Astrocyte of the cerebellum (primary cell): Measurements from ENCODE around the gene ZNF318.

Source experiments
- DNase-seq: peaks from one replicate; pipeline ENCODE4 v3.0.0-alpha.2; 2011; ENCODE audit warnings: low read depth
- H3K4me3 ChIP-seq: 2 replicates; pipeline ENCODE4 v1.5.1; 2011; ENCODE audit warnings: mild to moderate bottlenecking, low read depth, low read length, moderate library complexity
- in situ Hi-C: cut with HindIII; loops from 2 replicates; pipeline ENCODE4 v1.10.0; 2017; ENCODE audit warnings: low sequenced_read_pairs
- TF ChIP-seq, protein P1 (sequence below): IDR thresholded peaks from 2 replicates; pipeline ENCODE4 v1.5.1; 2012; ENCODE audit warnings: low read length, low read depth, moderate library complexity, mild to moderate bottlenecking; ENCODE audit errors: missing control alignments

Gene ZNF318

DNA sequence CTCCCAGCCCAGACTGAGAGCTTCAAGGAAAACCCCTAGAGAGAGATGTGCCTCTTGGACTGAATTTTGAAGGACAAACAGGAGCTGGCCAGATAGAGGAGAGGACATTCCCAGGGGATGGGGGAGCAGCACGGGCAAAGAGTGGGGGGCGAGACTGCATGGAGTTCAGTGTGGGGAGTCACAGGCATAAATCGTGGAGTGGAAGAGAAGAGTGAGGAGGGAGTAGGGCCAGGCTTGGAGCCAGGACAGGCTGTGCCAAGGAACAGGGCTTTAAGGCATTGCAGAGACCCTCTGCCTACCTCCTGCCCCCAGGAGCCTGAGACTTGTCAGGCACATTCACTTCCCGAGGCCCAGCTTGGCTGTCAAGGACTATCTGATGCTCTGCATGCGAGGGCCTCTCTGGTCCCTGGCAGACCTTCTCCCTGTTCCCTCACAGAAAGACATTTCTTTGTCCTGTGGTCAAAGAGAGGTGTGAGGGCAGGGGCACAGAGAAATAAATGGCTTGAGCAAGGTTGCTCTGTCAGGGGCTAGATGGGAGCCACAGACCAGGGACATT is 76.6 kb downstream of the ZNF318 start:
- in situ Hi-C loops = no loop called here
- TF ChIP-seq, protein P1, sequence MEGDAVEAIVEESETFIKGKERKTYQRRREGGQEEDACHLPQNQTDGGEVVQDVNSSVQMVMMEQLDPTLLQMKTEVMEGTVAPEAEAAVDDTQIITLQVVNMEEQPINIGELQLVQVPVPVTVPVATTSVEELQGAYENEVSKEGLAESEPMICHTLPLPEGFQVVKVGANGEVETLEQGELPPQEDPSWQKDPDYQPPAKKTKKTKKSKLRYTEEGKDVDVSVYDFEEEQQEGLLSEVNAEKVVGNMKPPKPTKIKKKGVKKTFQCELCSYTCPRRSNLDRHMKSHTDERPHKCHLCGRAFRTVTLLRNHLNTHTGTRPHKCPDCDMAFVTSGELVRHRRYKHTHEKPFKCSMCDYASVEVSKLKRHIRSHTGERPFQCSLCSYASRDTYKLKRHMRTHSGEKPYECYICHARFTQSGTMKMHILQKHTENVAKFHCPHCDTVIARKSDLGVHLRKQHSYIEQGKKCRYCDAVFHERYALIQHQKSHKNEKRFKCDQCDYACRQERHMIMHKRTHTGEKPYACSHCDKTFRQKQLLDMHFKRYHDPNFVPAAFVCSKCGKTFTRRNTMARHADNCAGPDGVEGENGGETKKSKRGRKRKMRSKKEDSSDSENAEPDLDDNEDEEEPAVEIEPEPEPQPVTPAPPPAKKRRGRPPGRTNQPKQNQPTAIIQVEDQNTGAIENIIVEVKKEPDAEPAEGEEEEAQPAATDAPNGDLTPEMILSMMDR = no peak
- DNase-seq = no peak
- no peak overlapping the region for H3K4me3 ChIP-seq

DNA sequence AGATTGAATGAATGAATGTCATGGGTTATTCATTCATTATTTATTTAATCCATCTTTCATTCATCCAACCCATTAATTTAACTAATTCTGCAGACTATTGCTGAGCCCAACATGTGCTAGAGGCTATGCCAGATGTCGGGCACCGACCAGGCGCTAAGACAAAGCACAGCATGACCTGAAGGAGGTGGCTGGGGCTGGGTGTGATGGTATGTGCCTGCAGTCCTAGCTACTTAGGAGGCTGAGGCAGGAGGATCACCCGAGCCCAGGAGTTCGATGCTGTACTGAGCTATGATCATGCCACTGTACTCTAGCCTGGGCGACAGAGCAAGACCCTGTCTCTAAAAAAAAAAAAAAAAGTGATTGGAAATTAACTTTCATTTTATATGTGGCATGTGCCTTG is 77.1 kb downstream of the ZNF318 start:
- DNase-seq = no peak
- TF ChIP-seq, protein P1 = no peak
- no peak overlapping the region for H3K4me3 ChIP-seq
- in situ Hi-C loops = no loop called here

DNA sequence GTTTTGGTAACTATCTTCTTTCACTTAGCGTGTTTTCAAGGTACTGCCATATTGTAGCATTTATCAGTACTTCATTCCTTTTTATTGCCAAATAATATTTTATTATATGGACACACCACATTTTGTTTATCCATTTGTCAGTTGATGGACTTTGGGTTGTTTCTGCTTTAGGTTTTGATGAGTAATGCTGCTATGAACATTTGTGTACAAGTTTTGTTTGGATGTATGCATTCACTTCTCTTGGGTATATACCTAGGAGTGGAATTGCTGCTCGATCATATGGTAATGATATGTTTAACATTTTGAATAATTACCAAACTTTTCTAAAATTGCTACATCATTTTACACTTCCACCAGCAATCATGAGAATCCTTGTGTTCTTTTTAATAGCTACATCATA is 77.7 kb downstream of the ZNF318 start:
- DNase-seq = no peak
- in situ Hi-C loops = no loop called here
- TF ChIP-seq, protein P1 = no peak
- H3K4me3 ChIP-seq = no peak overlapping the region

DNA sequence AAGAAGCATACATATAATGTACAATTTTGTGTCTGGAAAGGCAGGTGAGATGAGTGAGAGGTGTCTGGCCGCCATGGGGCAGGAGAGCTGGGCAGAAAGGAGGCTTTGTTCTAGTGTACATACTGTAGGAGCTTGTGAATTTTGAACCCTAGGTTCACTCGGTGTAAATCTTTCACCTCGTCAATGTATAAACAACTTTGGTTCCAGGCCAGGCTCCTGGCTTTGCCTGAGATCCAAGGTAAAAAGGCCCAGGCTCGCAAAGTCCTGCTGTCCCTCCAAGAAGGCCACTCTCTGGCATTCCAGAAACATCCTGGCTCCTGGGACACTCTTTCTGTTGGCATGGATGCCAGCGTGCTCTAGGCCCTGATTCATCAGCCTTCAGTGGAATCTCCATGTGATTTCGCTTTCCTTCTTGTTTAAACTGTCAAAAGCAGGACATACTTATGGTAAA is 78.5 kb downstream of the ZNF318 start:
- in situ Hi-C loops = no loop called here
- TF ChIP-seq, protein P1 = no peak
- no peak overlapping the region for H3K4me3 ChIP-seq
- DNase-seq = no peak

DNA sequence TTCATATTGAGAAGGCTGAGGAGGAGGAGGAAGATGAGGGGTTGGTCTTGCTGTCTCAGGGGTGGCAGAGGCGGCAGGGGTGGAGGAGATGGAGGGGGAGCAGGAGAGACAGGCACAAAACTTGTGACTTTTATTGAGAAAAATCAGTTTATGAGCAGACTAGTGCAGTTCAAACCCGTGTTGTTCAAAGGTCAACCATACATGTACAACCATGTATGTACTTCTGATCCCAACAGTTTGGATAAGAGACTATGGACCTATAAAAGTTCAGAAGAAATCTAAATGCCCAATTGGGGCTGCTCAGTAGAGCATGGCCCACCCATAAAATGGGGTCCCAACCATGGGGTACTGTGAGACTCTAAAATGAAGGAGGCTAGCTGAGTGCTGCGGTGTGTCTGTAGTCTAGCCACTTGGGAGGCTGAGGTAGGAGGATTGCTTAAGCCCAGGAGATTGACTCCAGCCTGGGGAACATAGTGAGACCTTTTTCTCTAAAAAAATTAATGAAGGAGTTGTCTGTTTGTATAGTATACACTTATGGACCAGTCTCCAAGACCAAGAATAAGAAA is 79.0 kb downstream of the ZNF318 start:
- H3K4me3 ChIP-seq = no peak overlapping the region
- DNase-seq = no peak
- TF ChIP-seq, protein P1 = no peak
- in situ Hi-C loops = no loop called here

DNA sequence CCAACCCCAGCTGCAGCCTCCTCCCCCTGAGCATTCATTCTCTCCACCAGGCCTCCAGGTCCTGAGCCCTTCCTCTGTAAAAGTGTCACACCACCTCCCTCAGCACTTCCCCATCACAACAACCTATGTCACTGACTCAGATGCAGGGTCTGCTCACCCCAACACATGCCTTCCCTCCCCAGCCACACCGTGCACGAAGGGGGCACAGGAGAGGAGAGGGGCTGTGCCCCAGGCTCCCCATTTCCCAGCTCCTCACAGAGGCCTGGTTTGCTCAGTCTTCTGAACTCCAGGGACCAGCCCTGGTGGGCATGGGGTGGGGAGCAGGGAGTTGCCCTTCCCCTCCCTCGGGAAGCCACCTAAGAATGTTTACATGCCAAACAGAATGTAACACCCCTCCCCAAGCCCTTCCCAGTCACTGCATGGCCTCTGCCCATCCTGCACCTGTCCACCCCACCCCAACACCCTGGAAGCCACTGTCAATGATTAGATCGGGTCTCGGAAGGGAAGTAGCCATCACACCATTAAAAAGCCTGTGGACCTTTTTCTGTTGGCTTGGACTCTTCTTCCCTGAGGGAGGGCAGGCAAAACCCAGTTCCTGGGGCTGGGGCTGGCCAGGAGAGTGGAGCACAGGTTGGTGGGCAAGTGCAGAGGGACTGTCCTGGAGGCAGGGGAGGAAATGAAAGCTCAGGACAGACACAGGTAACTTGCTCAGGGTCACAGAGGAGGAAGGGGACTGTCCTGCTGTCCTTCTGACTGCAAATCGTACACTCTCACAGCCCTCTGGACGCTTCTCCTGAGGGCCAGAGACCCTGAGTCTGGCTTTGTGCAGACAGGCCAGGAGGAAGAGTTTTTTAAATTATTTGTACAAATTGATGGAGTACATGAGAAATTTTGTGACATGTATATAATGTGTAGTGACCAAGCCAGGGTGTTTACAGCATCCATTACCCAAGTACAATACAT is 81.4 kb downstream of the ZNF318 start:
- TF ChIP-seq, protein P1 = no peak
- DNase-seq = no peak
- no peak overlapping the region for H3K4me3 ChIP-seq
- in situ Hi-C loops = no loop called here
